Prostate gland (tissue), 2 donors: ENCODE results near the gene RIMKLA. TPM values are rescaled to one million over a fixed set of nuclear protein-coding genes. Genes with fewer than 3 reads are reported as not detected.

Experiments
- DNase-seq: peaks from one replicate; pipeline ENCODE4 v3.0.0-alpha.2; 2019; ENCODE audit warnings: low spot score
- H3K27ac ChIP-seq, 2 donors: fragments of 200-600 bp; sonication (generic); 2 replicates each; pipeline ENCODE4 v1.5.1; 2017 to 2019
- H3K27me3 ChIP-seq: fragments of 200-600 bp; sonication (generic); replicated peaks from 2 replicates; pipeline ENCODE4 v1.5.1; 2019; ENCODE audit not compliant: insufficient read depth
- H3K36me3 ChIP-seq, 2 donors: fragments of 200-600 bp; sonication (generic); 1 replicate in 1 of 2; 2 replicates in 1 of 2; pipeline versions ENCODE4 v1.5.1 to v1.8.1; 2017 to 2019
- H3K4me1 ChIP-seq: fragments of 200-600 bp; sonication (generic); replicated peaks from 2 replicates; pipeline ENCODE4 v1.5.1; 2019
- H3K4me3 ChIP-seq, 2 donors: fragments of 200-600 bp; sonication (generic); 2 replicates each; pipeline ENCODE4 v1.5.1; 2017 to 2019
- H3K9me3 ChIP-seq: fragments of 200-600 bp; sonication (generic); 2 replicates; pipeline ENCODE4 v1.5.1; 2017
- CTCF ChIP-seq, 4 experiments: fragments of 200-600 bp in 2 of 4; fragments of 450-650 bp in 2 of 4; sonication (generic) in 2 of 4; IDR thresholded peaks; 1 replicate in 3 of 4; 2 replicates in 1 of 4; pipeline ENCODE4 v1.5.1; 2016 to 2019; ENCODE audit warnings: antibody characterized with exemption in 4 of 4, mild to moderate bottlenecking in 2 of 4, moderate library complexity in 2 of 4
- POLR2A ChIP-seq: fragments of 450-650 bp; IDR thresholded peaks from one replicate; pipeline ENCODE4 v1.6.1; 2016; ENCODE audit warnings: antibody characterized with exemption, mild to moderate bottlenecking
- POLR2AphosphoS5 ChIP-seq: sonication (generic); formaldehyde crosslinking; IDR thresholded peaks from one replicate; pipeline ENCODE4 v1.6.1; 2017; ENCODE audit warnings: antibody characterized with exemption
- WGBS: methylation state at CpG from one replicate; pipeline ENCODE4 v1.1.5; 2018; 5-methylcytosine and 5-hydroxymethylcytosine counted together
- intact Hi-C: fragments of 100-400 bp; cut with DNase I; formaldehyde crosslinking; loops from one replicate; pipeline ENCODE4 v1.14.2; 2022
- total RNA-seq, 2 donors: library from RNA; depleted of rRNA; stranded (reverse); fragments of >200 nt; gene quantifications; one replicate each; pipeline ENCODE4 v1.1.0, GENCODE V29; 2016

The RIMKLA gene
- total RNA-seq, 2 donors from 2014 or later = 1.4 to 2.3 TPM

DNA sequence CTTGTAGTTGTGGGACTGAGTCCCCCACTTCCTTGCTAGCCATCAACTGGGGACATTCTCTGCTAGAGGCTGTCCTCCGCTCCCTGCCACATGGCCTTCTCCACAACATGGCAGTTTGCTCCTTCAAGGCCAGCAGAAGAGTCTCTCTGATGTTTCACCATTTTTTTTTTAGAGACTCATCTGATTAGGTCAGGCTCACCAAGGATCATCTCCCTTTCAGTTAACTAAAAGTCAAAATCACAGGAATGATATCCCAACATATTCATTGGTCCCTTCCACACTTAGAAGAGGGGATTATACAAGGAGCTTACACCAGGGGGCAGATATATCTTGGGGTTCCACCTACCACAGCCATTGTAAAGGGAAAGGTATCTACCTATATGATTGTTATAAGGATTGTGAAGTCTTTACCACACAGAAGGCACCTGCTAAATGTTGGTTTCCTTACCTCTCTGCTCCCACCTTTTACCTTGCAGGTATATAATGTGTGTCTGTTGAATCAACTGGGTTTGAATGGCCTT is 23.3 kb downstream of the RIMKLA start:
- 100% methylated on average over 1 of the region's 1 CpG for WGBS
- Histone ChIP-seq H3K4me1 (no peaks in the 10 kb centered on the region), H3K9me3 (no peaks in the 10 kb centered on the region), H3K27ac (no peak overlapping the region), H3K36me3 (no peaks in the 10 kb centered on the region), H3K4me3 (no peak overlapping the region), H3K27me3 (no peaks in the 10 kb centered on the region)
- TF ChIP-seq CTCF (IDR thresholded peaks at IDR 0.05) = no peak
- no peak for TF ChIP-seq POLR2AphosphoS5
- no peak for TF ChIP-seq POLR2A
- no peak for DNase-seq
- intact Hi-C loops = no loop called here

GRCh38 chr1:42414551-42415496 is 34.2 kb downstream of the RIMKLA start:
- TF ChIP-seq POLR2AphosphoS5 (no peak), CTCF (IDR thresholded peaks at IDR 0.05) (no peak), POLR2A (no peak)
- Histone ChIP-seq H3K36me3 (no peaks in the 10 kb centered on the region), H3K27me3 (no peaks in the 10 kb centered on the region), H3K9me3 (no peaks in the 10 kb centered on the region), H3K4me3 (no peak overlapping the region), H3K4me1 (no peaks in the 10 kb centered on the region), H3K27ac (no peak overlapping the region)
- whole genome bisulfite sequencing = 93% methylated on average over 17 of the region's 17 CpGs
- DNase-seq = no peak
- intact Hi-C loops = no loop called here

DNA sequence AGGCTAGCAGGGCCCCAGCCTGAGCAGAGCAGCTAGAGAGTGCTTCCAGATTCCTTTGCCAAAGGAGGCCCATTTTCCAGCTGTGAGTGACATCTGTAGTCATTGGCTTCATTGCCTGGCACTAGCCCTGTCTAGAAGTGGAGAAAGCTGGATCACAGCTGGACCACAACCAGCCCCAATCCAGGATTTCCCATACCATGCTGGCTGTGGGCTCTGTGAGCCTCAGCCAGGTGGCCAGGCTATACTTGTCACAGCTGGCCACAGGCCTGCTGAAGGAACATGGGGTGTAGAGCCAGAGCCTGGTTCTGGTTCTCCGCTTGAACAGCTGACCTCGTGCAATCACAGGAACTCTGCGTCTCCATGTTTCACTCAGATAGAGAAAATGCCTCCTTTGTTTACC is 36.6 kb downstream of the RIMKLA start:
- TF ChIP-seq POLR2AphosphoS5 (no peak), CTCF (IDR thresholded peaks at IDR 0.05) (no peak), POLR2A (no peak)
- Histone ChIP-seq H3K27me3 (no peaks in the 10 kb centered on the region), H3K4me1 (no peaks in the 10 kb centered on the region), H3K4me3 (no peak overlapping the region), H3K9me3 (no peaks in the 10 kb centered on the region), H3K36me3 (no peaks in the 10 kb centered on the region), H3K27ac (no peak overlapping the region)
- WGBS = 82% methylated on average over 3 of the region's 3 CpGs
- DNase-seq = no peak
- intact Hi-C loops = no loop called here

DNA sequence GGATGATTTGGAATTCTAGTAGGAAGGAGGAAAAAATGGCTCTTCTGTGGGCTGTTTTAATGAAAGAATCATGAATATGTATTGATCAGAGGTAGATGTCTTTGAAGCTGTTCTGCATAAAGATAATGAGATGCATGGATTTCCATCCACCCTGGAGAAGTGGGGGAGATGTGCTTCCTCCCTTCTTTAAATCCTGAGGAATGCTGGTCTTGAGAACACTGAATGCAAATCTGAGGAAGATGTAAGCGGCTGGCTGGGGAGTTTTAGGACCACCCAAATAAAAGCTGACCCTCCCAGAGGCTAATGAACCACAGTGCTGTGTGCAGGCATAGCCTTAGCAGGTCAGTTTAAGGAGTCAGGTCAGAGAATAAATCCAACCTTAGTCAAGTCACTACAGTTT is 37.9 kb downstream of the RIMKLA start:
- 96% methylated on average over 1 of the region's 1 CpG for WGBS
- H3K36me3 ChIP-seq = no peaks in the 10 kb centered on the region
- H3K9me3 ChIP-seq = no peaks in the 10 kb centered on the region
- DNase-seq = no peak
- no peak overlapping the region for H3K4me3 ChIP-seq
- H3K27me3 ChIP-seq = no peaks in the 10 kb centered on the region
- intact Hi-C loops = no loop called here
- no peak overlapping the region for H3K27ac ChIP-seq
- no peak for TF ChIP-seq POLR2A
- TF ChIP-seq POLR2AphosphoS5 = no peak
- TF ChIP-seq CTCF (IDR thresholded peaks at IDR 0.05) = no peak
- no peaks in the 10 kb centered on the region for H3K4me1 ChIP-seq
